ENCODE data around the gene PLAAT4.

DNA sequence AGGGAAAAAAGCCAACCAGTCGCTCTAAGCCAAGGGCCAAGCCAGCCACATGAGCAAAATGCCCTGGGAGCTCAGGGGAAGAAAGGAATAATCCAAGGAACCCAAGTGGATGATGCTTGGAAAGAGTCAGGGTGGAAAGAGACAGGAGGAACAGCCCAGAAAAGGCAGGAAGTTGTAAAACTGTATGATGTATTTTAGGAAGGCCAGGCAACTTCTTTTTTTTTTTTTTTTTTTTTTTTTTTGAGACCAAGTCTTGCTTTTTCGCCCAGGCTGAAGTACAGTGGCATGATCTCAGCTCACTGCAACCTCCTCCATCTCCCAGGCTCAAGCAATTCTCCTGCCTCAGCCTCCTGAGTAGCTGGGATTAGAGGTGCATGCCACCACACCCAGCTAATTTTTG lies 29.1 kb upstream of the PLAAT4 start:
- no peak for TF ChIP-seq POLR2AphosphoS5 (IDR thresholded peaks at IDR 0.05; ENCODE audit: low read depth)
- TF ChIP-seq, protein P1, sequence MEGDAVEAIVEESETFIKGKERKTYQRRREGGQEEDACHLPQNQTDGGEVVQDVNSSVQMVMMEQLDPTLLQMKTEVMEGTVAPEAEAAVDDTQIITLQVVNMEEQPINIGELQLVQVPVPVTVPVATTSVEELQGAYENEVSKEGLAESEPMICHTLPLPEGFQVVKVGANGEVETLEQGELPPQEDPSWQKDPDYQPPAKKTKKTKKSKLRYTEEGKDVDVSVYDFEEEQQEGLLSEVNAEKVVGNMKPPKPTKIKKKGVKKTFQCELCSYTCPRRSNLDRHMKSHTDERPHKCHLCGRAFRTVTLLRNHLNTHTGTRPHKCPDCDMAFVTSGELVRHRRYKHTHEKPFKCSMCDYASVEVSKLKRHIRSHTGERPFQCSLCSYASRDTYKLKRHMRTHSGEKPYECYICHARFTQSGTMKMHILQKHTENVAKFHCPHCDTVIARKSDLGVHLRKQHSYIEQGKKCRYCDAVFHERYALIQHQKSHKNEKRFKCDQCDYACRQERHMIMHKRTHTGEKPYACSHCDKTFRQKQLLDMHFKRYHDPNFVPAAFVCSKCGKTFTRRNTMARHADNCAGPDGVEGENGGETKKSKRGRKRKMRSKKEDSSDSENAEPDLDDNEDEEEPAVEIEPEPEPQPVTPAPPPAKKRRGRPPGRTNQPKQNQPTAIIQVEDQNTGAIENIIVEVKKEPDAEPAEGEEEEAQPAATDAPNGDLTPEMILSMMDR (IDR thresholded peaks at IDR 0.05; ENCODE audit: insufficient read depth, low read length): no peak
- no peak for TF ChIP-seq REST (IDR thresholded peaks at IDR 0.05; ENCODE audit: insufficient replicate concordance, low read depth)
- no peak; the same call in 1 of the 2 replicates for TF ChIP-seq SPI1 (IDR thresholded peaks at IDR 0.05; ENCODE audit: borderline replicate concordance, low read depth)

Measured in HL-60 (cell line).